Subcutaneous abdominal adipose tissue (tissue), 5 donors: ENCODE results near the gene MAGEE1.

Experiments used
- H3K27ac ChIP-seq: one replicate; pipeline ENCODE4 v1.7.0; 2013; ENCODE audit warnings: low read depth, mild to moderate bottlenecking, inconsistent platforms, low read length, moderate library complexity
- H3K27me3 ChIP-seq, 5 donors: one replicate each; pipeline ENCODE4 v1.7.0; 2013; ENCODE audit warnings: low read length in 5 of 5, inconsistent platforms in 1 of 5; ENCODE audit not compliant: control insufficient read depth in 5 of 5, insufficient read depth in 4 of 5
- H3K36me3 ChIP-seq, 5 donors: one replicate each; pipeline ENCODE4 v1.7.0; 2013; ENCODE audit warnings: low read length in 5 of 5; ENCODE audit not compliant: control insufficient read depth in 5 of 5, insufficient read depth in 5 of 5
- H3K4me1 ChIP-seq, 5 donors: one replicate each; pipeline ENCODE4 v1.7.0; 2013; ENCODE audit warnings: low read length in 5 of 5, mild to moderate bottlenecking in 3 of 5, moderate library complexity in 1 of 5; ENCODE audit not compliant: control insufficient read depth in 5 of 5, insufficient read depth in 5 of 5
- H3K4me3 ChIP-seq, 5 donors: one replicate each; pipeline ENCODE4 v1.7.0; 2013; ENCODE audit warnings: low read length in 5 of 5, low read depth in 1 of 5
- H3K9ac ChIP-seq, 5 donors: one replicate each; pipeline ENCODE4 v1.7.0; 2013; ENCODE audit warnings: low read length in 5 of 5, mild to moderate bottlenecking in 4 of 5, moderate library complexity in 3 of 5
- H3K9me3 ChIP-seq, 5 donors: one replicate each; pipeline ENCODE4 v1.7.0; 2013; ENCODE audit warnings: low read length in 5 of 5; ENCODE audit not compliant: control insufficient read depth in 5 of 5
- donor health status: healthy.
- donor health status: healthy.
- donor health status: healthy.
- donor health status: healthy.
- donor health status: healthy.

MAGEE1 gene

DNA sequence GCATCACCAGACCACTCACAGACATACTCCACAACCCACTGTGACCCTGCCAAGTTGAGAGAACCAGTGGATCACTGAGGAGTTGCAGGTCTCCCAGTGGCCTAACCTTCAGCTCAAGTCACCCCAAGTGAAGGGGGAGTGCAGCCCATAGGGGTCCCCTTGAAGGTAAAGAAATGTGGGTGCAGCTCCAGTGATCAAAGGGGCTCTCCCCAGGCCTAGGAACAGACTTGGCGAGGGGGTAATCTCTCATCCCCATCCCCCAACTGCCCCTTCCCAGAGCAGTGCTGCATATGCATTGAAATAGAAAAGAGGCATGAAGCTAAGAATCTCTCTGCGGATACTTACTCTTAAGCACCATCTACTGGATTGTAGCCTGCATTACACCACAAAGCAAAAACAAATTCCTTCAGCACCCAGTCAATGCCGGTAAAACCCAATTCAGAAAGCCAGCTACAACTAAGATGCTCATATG, 27.0 kb downstream of the MAGEE1 start:
- Histone ChIP-seq H3K9ac (no peak overlapping the region), H3K4me3 (no peak overlapping the region), H3K9me3 (peaks cover 0 to 3% (median 0%) of the 10 kb centered on the region in 5 donors), H3K36me3 (no peaks in the 10 kb centered on the region), H3K4me1 (no peaks in the 10 kb centered on the region), H3K27ac (no peak overlapping the region), H3K27me3 (peaks cover 0 to 5% (median 3%) of the 10 kb centered on the region in 5 donors)

DNA sequence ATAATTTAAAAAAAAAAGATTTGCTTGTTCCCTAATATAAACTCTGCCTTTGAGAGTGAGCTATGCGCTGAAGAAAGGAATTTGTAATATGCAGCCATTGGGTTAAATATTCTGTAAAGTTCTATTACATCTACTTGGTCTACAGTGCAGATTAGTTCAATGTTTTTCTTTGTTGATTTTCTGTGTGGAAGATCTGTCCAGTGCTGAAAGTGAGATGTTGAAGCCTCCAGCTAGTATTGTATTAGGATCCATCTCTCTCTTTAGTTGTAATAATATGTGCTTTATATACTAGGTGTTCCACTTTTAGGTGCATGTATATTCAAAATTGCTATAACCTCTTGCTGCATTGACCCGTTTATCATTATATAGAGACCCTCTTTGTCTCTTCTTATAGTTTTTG, 49.8 kb downstream of the MAGEE1 start:
- Histone ChIP-seq H3K9me3 (peaks cover 0 to 3% (median 0%) of the 10 kb centered on the region in 5 donors), H3K4me3 (no peak overlapping the region), H3K4me1 (no peaks in the 10 kb centered on the region), H3K9ac (no peak overlapping the region), H3K36me3 (no peaks in the 10 kb centered on the region), H3K27ac (no peak overlapping the region), H3K27me3 (no peaks in the 10 kb centered on the region)
